K562 (cell line): ENCODE data around the gene BSPRY. TPM values are rescaled to one million over a fixed set of nuclear protein-coding genes. Genes with fewer than 3 reads are reported as not detected.
A peak's percentile ranks its signal among the peaks of the same experiment; 100 is the strongest.

Experiments
- ATAC-seq: fragments of 200-7000 bp; cut with Tn5 transposase; 3 replicates; pipeline ENCODE4 v1.9.1; 2020; ENCODE audit warnings: moderate library complexity
- BruUV-seq: library from RNA; stranded (reverse); fragments of 400-500 nt; replicated peaks from 2 replicates; lab custom pipeline; 2021; lab: Mats Ljungman, UMichigan
- CTCF ChIA-PET: fragments of 300-600 bp; formaldehyde crosslinking; extraction: SDS; loops from one replicate; lab custom pipeline; 2021; ENCODE audit warnings: low intra/inter-chr PET ratio; lab: Yijun Ruan, JAX
- POLR2A ChIA-PET: fragments of 300-600, 350-650 bp; sonication (Branson Sonifier 250); formaldehyde crosslinking; extraction: SDS; loops from one replicate; lab custom pipeline; 2021; ENCODE audit warnings: antibody characterized with exemption, inconsistent platforms; lab: Yijun Ruan, JAX
- DNase-seq, 4 experiments: peaks; one replicate each; pipeline versions ENCODE4 v3.0.0 to v3.0.0-alpha.2; 2011 to 2018; ENCODE audit warnings: low spot score in 3 of 4, mixed read lengths in 3 of 4; ENCODE audit errors: extremely low read depth in 1 of 4
- FAIRE-seq: peaks from 2 replicates; lab custom pipeline; 2011; peaks lifted over from hg19 to GRCh38; lab: Jason Lieb, UNC
- H2AFZ ChIP-seq: 2 replicates; pipeline ENCODE4 v1.6.0; 2011; ENCODE audit warnings: low read depth, low read length, control low read depth, inconsistent platforms
- H3K27ac ChIP-seq: fragments of 200-600 bp; 3 replicates; pipeline ENCODE4 v1.8.0; 2011; ENCODE audit warnings: low read depth, mild to moderate bottlenecking, control low read depth, inconsistent platforms, low read length, moderate library complexity, mixed read lengths; ENCODE audit errors: extremely low read depth
- H3K27me3 ChIP-seq, 2 experiments: fragments of 300-600 bp in 1 of 2; 2 replicates in 1 of 2; 3 replicates in 1 of 2; pipeline versions ENCODE4 v1.6.0 to v1.8.0; 2011; ENCODE audit warnings: inconsistent platforms in 2 of 2, low read length in 2 of 2, mild to moderate bottlenecking in 1 of 2, mixed read lengths in 1 of 2, moderate library complexity in 1 of 2; ENCODE audit not compliant: control insufficient read depth in 2 of 2, insufficient read depth in 2 of 2
- H3K36me3 ChIP-seq: fragments of 300-600 bp; 3 replicates; pipeline ENCODE4 v1.8.0; 2011; ENCODE audit warnings: mild to moderate bottlenecking, low read length, inconsistent platforms; ENCODE audit not compliant: control insufficient read depth, insufficient read depth
- H3K4me1 ChIP-seq, 2 experiments: fragments of 200-600 bp in 1 of 2; replicated peaks in 1 of 2; 2 replicates in 1 of 2; 3 replicates in 1 of 2; pipeline versions ENCODE4 v1.5.1 to v1.8.0; 2011; ENCODE audit warnings: inconsistent platforms in 2 of 2, low read length in 2 of 2, mild to moderate bottlenecking in 1 of 2, mixed read lengths in 1 of 2, moderate library complexity in 1 of 2; ENCODE audit not compliant: control insufficient read depth in 2 of 2, insufficient read depth in 2 of 2
- H3K4me2 ChIP-seq: 2 replicates; pipeline ENCODE4 v1.6.1; 2011; ENCODE audit warnings: low read length, control low read depth, inconsistent platforms, mixed read lengths; ENCODE audit not compliant: insufficient read depth
- H3K4me3 ChIP-seq: fragments of 200-600 bp; sonication (generic), shearing (Covaris generic); 2 replicates; pipeline ENCODE4 v1.5.1; 2016; ENCODE audit warnings: control low read depth, inconsistent platforms
- H3K79me2 ChIP-seq: fragments of 200-600 bp; 3 replicates; pipeline ENCODE4 v1.8.0; 2011; ENCODE audit warnings: low read length, inconsistent platforms; ENCODE audit not compliant: control insufficient read depth, insufficient read depth
- H3K9ac ChIP-seq, 2 experiments: 2 replicates each; pipeline versions ENCODE4 v1.6.0 to v1.6.1; 2011; ENCODE audit warnings: low read depth in 2 of 2, low read length in 2 of 2, control low read depth in 1 of 2, inconsistent platforms in 1 of 2, mild to moderate bottlenecking in 1 of 2, mixed read lengths in 1 of 2; ENCODE audit not compliant: insufficient read depth in 1 of 2
- H3K9me1 ChIP-seq: one replicate; pipeline ENCODE4 v1.6.0; 2011; ENCODE audit warnings: inconsistent platforms, mild to moderate bottlenecking, low read length, moderate library complexity; ENCODE audit not compliant: control insufficient read depth, insufficient read depth
- H3K9me3 ChIP-seq: replicated peaks from 2 replicates; pipeline ENCODE4 v1.5.1; 2011; ENCODE audit warnings: low read depth, low read length, inconsistent platforms; ENCODE audit not compliant: control insufficient read depth, insufficient read depth
- H4K20me1 ChIP-seq: replicated peaks from 2 replicates; pipeline ENCODE4 v1.6.1; 2011; ENCODE audit warnings: low read length, inconsistent platforms, mixed read lengths; ENCODE audit not compliant: control insufficient read depth, insufficient read depth
- CTCFL ChIP-seq: IDR thresholded peaks from 2 replicates; pipeline ENCODE4 v1.6.1; 2011; ENCODE audit warnings: borderline replicate concordance, low read depth, mild to moderate bottlenecking, moderate library complexity, low read length; ENCODE audit not compliant: insufficient read depth, poor library complexity, severe bottlenecking
- ELK3 ChIP-seq: fragments of 450-650 bp; formaldehyde crosslinking; IDR thresholded peaks from 2 replicates; pipeline ENCODE4 v1.4.0; 2020; ENCODE audit warnings: mild to moderate bottlenecking
- ERF ChIP-seq: fragments of 450-650 bp; formaldehyde crosslinking; IDR thresholded peaks from 2 replicates; pipeline ENCODE4 v1.4.0; 2020; ENCODE audit warnings: mild to moderate bottlenecking, mixed read lengths
- MCM5 ChIP-seq: fragments of 450-650 bp; IDR thresholded peaks from 2 replicates; pipeline ENCODE4 v1.6.1; 2016; ENCODE audit warnings: low read depth
- NFIC ChIP-seq: fragments of 450-650 bp; IDR thresholded peaks from 2 replicates; pipeline ENCODE4 v1.6.1; 2017; ENCODE audit warnings: mild to moderate bottlenecking, inconsistent platforms
- RBM34 ChIP-seq: fragments of 200-400 bp; formaldehyde crosslinking; IDR thresholded peaks from 2 replicates; pipeline ENCODE4 v1.6.1; 2018; ENCODE audit warnings: low read length, borderline replicate concordance; ENCODE audit not compliant: insufficient read depth
- TEAD1 ChIP-seq, 2 experiments: fragments of 450-650 bp in 1 of 2; sonication (generic) in 1 of 2; formaldehyde crosslinking; IDR thresholded peaks; 2 replicates each; pipeline versions ENCODE4 v1.4.0 to v1.8.0; 2020 to 2022; ENCODE audit warnings: mild to moderate bottlenecking in 2 of 2, missing genetic modification reagents in 1 of 2
- ZNF668 ChIP-seq: fragments of 250-450 bp; sonication (Bioruptor Pico); IDR thresholded peaks from 2 replicates; pipeline ENCODE4 v1.8.0; 2022; ENCODE audit warnings: mild to moderate bottlenecking, inconsistent platforms
- WGBS: fragments of 100-300 bp; shearing (Covaris generic); methylation state at CpG from one replicate; pipeline ENCODE4 v1.1.6; 2016; ENCODE audit warnings: low coverage, mixed read lengths; ENCODE audit not compliant: insufficient coverage; ENCODE audit errors: missing lambda C conversion rate; 5-methylcytosine and 5-hydroxymethylcytosine counted together
- in situ Hi-C: fragments of 300-500 bp; cut with MboI; formaldehyde crosslinking; loops from 4 replicates; pipeline ENCODE4 v1.15.0; 2018; ENCODE audit warnings: inconsistent platforms, mixed read lengths
- intact Hi-C: fragments of 100-400 bp; cut with micrococcal nuclease; formaldehyde crosslinking; loops from 2 replicates; pipeline ENCODE4 v1.14.2; 2022
- polyA plus RNA-seq, 8 experiments: library from polyadenylated mRNA; depleted of rRNA in 4 of 8; stranded (reverse) in 5 of 8; unstranded in 3 of 8; fragments of >200 nt; fragmentation: Nextera tagmentation in 2 of 8; fragmentation: Illumina TruSeq in 1 of 8; extraction: Ambion mirVana in 2 of 8; extraction: Trizol in 1 of 8; gene quantifications; 2 replicates each; pipeline versions ENCODE4 v1.2.1 to v1.2.3, GENCODE V29; 2011 to 2014; ENCODE audit warnings: inconsistent platforms in 1 of 8, missing spikeins in 1 of 8
- total RNA-seq, 7 experiments: library from RNA; depleted of rRNA in 6 of 7; stranded (reverse); fragments of >200 nt in 6 of 7; fragmentation: Illumina TruSeq in 2 of 7; extraction: Trizol in 2 of 7; gene quantifications; 2 replicates each; pipeline versions ENCODE4 v1.2.1 to v1.2.3, GENCODE V29; 2011 to 2021; ENCODE audit warnings: low replicate concordance in 1 of 7

Gene BSPRY
- total and polyA plus RNA-seq, 9 of the 15 experiments (the other 6 are each of a cell fraction or from before 2014, with no cell fraction given), result 0.07 to 0.67 (median 0.18) TPM

GRCh38 chr9:113370806-113371325 lies 21.5 kb downstream of the BSPRY start:
- ATAC-seq, result no peak

GRCh38 chr9:113372059-113372458 lies 22.7 kb downstream of the BSPRY start:
- no peaks in the 10 kb centered on the region for H3K27me3 ChIP-seq
- in situ Hi-C loops (no loop called here), intact Hi-C loops (no loop called here)
- H3K36me3 ChIP-seq, result peaks cover 28% of the 10 kb centered on the region
- H3K9me3 ChIP-seq, result no peaks in the 10 kb centered on the region
- FAIRE-seq, result no peak
- 78% methylated on average over 5 of the region's 5 CpGs for WGBS
- H3K79me2 ChIP-seq, result peaks cover 8% of the 10 kb centered on the region; the same call in 2 of the 3 replicates
- no peak for ATAC-seq
- no peak for DNase-seq
- CTCF ChIA-PET, result no interaction called here
- H2AFZ ChIP-seq, result no peak overlapping the region
- no peak overlapping the region for H3K27ac ChIP-seq
- peaks cover 25 to 28% of the 10 kb centered on the region in 2 experiments for H3K4me1 ChIP-seq
- H3K9ac ChIP-seq, result no peak overlapping the region
- H3K4me3 ChIP-seq, result no peak overlapping the region
- no peak overlapping the region for H3K4me2 ChIP-seq
- peaks cover 12% of the 10 kb centered on the region for H4K20me1 ChIP-seq
- BruUV-seq, result no TSS peak
- POLR2A ChIA-PET, result interaction anchor here (1.6 kb wide), 1 partner anchor 15 kb away, joined by 3 read pairs; no protein-coding TSS in a partner anchor
- H3K9me1 ChIP-seq, result no peaks in the 10 kb centered on the region
- TF ChIP-seq CTCFL (no peak), TEAD1 (CRISPR knock-in tag; IDR thresholded peaks at IDR 0.05) (no peak), RBM34 (no peak), MCM5 (no peak), ELK3 (no peak), ZNF668 (CRISPR knock-in tag) (no peak)

More at GRCh38 chr9:113370806-113371325, 21.5 kb downstream of the BSPRY start:
- H4K20me1 ChIP-seq, result peaks cover 12% of the 10 kb centered on the region
- CTCF ChIA-PET, result no interaction called here
- H3K4me3 ChIP-seq, result no peak overlapping the region
- H3K9me3 ChIP-seq, result no peaks in the 10 kb centered on the region
- no peak overlapping the region for H2AFZ ChIP-seq
- WGBS, result 42% methylated on average over 8 of the region's 8 CpGs
- in situ Hi-C loops, result no loop called here
- H3K27ac ChIP-seq, result no peak overlapping the region
- H3K79me2 ChIP-seq, result peaks cover 6% of the 10 kb centered on the region; the same call in 1 of the 3 replicates
- H3K27me3 ChIP-seq, result no peaks in the 10 kb centered on the region
- POLR2A ChIA-PET, result interaction anchor here (0.9 to 1.6 kb wide), 2 partner anchors 14 to 31 kb away, joined by 3 read pairs; partner anchors contain the start of gene WDR31
- H3K9ac ChIP-seq, result no peak overlapping the region
- H3K4me1 ChIP-seq, result peaks cover 23 to 25% of the 10 kb centered on the region in 2 experiments
- H3K36me3 ChIP-seq, result peaks cover 28% of the 10 kb centered on the region
- no peak overlapping the region for H3K4me2 ChIP-seq
- TF ChIP-seq ERF (CRISPR knock-in tag) (no peak), NFIC (0 out of 2 replicates have a peak, but pooled peaks have one; percentile 21)
- FAIRE-seq, result no peak
- no TSS peak for BruUV-seq
- H3K9me1 ChIP-seq, result no peaks in the 10 kb centered on the region
- intact Hi-C loops, result no loop called here
- no peak for DNase-seq
